Mesenchymal stem cell (in vitro differentiated cells and primary cell): ENCODE results near the gene HPCAL1.

Experiments used
- DNase-seq: peaks from one replicate; pipeline ENCODE4 v3.0.0-alpha.2; 2013
- H2AFZ ChIP-seq: one replicate; pipeline ENCODE4 v1.6.1; 2013; ENCODE audit warnings: low read depth, mild to moderate bottlenecking, control low read depth, inconsistent platforms, low read length, moderate library complexity
- H2AK5ac ChIP-seq: 2 replicates; pipeline ENCODE4 v1.6.1; 2013; ENCODE audit warnings: low read length, moderate library complexity, mild to moderate bottlenecking, inconsistent platforms; ENCODE audit not compliant: severe bottlenecking
- H2BK120ac ChIP-seq: one replicate; pipeline ENCODE4 v1.6.1; 2013; ENCODE audit warnings: low read depth, mild to moderate bottlenecking, inconsistent platforms, low read length, moderate library complexity
- H2BK12ac ChIP-seq, 2 experiments: one replicate each; pipeline ENCODE4 v1.6.1; 2013; ENCODE audit warnings: inconsistent platforms in 2 of 2, low read length in 2 of 2, mild to moderate bottlenecking in 2 of 2, moderate library complexity in 2 of 2, control low read depth in 1 of 2
- H2BK15ac ChIP-seq: one replicate; pipeline ENCODE4 v1.6.1; 2013; ENCODE audit warnings: mild to moderate bottlenecking, low read depth, inconsistent platforms; ENCODE audit not compliant: poor library complexity, severe bottlenecking
- H2BK5ac ChIP-seq: 2 replicates; pipeline ENCODE4 v1.6.1; 2013; ENCODE audit warnings: low read depth, mild to moderate bottlenecking, low read length, control low read depth, inconsistent platforms; ENCODE audit not compliant: poor library complexity, severe bottlenecking
- H3K14ac ChIP-seq, 2 experiments: one replicate each; pipeline ENCODE4 v1.6.1; 2013; ENCODE audit warnings: inconsistent platforms in 2 of 2, low read length in 2 of 2, control low read depth in 1 of 2, mild to moderate bottlenecking in 1 of 2, moderate library complexity in 1 of 2
- H3K18ac ChIP-seq, 2 experiments: one replicate each; pipeline ENCODE4 v1.6.1; 2013; ENCODE audit warnings: inconsistent platforms in 2 of 2, low read length in 2 of 2, control low read depth in 1 of 2, low read depth in 1 of 2, mild to moderate bottlenecking in 1 of 2
- H3K23ac ChIP-seq, 2 experiments: one replicate each; pipeline ENCODE4 v1.6.1; 2013; ENCODE audit warnings: inconsistent platforms in 2 of 2, low read length in 2 of 2, mild to moderate bottlenecking in 2 of 2, moderate library complexity in 2 of 2, control low read depth in 1 of 2
- H3K27ac ChIP-seq: 2 replicates; pipeline ENCODE4 v1.5.1; 2013; ENCODE audit warnings: mild to moderate bottlenecking, moderate library complexity, low read length, control low read depth, inconsistent platforms; ENCODE audit not compliant: poor library complexity, severe bottlenecking
- H3K27me3 ChIP-seq, 2 experiments: 2 replicates each; pipeline versions ENCODE4 v1.6.1 to v1.7.0; 2013; ENCODE audit warnings: low read length in 2 of 2, mild to moderate bottlenecking in 2 of 2, moderate library complexity in 2 of 2, control low read depth in 1 of 2, inconsistent platforms in 1 of 2; ENCODE audit not compliant: control insufficient read depth in 1 of 2, insufficient read depth in 1 of 2
- H3K36me3 ChIP-seq, 2 experiments: 2 replicates each; pipeline versions ENCODE4 v1.6.1 to v1.7.0; 2013; ENCODE audit warnings: low read length in 2 of 2, control low read depth in 1 of 2, inconsistent platforms in 1 of 2, low read depth in 1 of 2, mild to moderate bottlenecking in 1 of 2; ENCODE audit not compliant: insufficient read depth in 2 of 2, control insufficient read depth in 1 of 2
- H3K4ac ChIP-seq, 2 experiments: one replicate each; pipeline ENCODE4 v1.6.1; 2013; ENCODE audit warnings: inconsistent platforms in 2 of 2, low read length in 2 of 2, mild to moderate bottlenecking in 2 of 2, moderate library complexity in 2 of 2, control low read depth in 1 of 2, low read depth in 1 of 2
- H3K4me1 ChIP-seq: 2 replicates; pipeline ENCODE4 v1.6.1; 2013; ENCODE audit warnings: low read depth, low read length, control low read depth; ENCODE audit not compliant: control insufficient read depth, insufficient read depth
- H3K4me2 ChIP-seq: 2 replicates; pipeline ENCODE4 v1.6.1; 2013; ENCODE audit warnings: low read length, mild to moderate bottlenecking, inconsistent platforms; ENCODE audit not compliant: poor library complexity, severe bottlenecking
- H3K4me3 ChIP-seq, 2 experiments: 2 replicates each; pipeline versions ENCODE4 v1.5.1 to v1.7.0; 2013; ENCODE audit warnings: low read length in 2 of 2, mild to moderate bottlenecking in 2 of 2, control low read depth in 1 of 2, low read depth in 1 of 2; ENCODE audit not compliant: insufficient read depth in 1 of 2
- H3K79me1 ChIP-seq: replicated peaks from 2 replicates; pipeline ENCODE4 v1.6.1; 2013; ENCODE audit warnings: mild to moderate bottlenecking, control low read depth, low read length, inconsistent platforms; ENCODE audit not compliant: poor library complexity, severe bottlenecking
- H3K9ac ChIP-seq: 2 replicates; pipeline ENCODE4 v1.7.0; 2013; ENCODE audit warnings: mild to moderate bottlenecking, low read length, moderate library complexity
- H3K9me3 ChIP-seq: 2 replicates; pipeline ENCODE4 v1.7.0; 2013; ENCODE audit warnings: mild to moderate bottlenecking, low read length; ENCODE audit not compliant: control insufficient read depth
- H4K8ac ChIP-seq: one replicate; pipeline ENCODE4 v1.6.1; 2013; ENCODE audit warnings: inconsistent platforms, mild to moderate bottlenecking, low read length, moderate library complexity
- H4K91ac ChIP-seq: one replicate; pipeline ENCODE4 v1.6.1; 2013; ENCODE audit warnings: mild to moderate bottlenecking, low read length, inconsistent platforms
- WGBS: methylation state at CpG from one replicate; pipeline ENCODE4 v1.1.7; 2013; ENCODE audit warnings: mixed read lengths; 5-methylcytosine and 5-hydroxymethylcytosine counted together

HPCAL1 gene

DNA sequence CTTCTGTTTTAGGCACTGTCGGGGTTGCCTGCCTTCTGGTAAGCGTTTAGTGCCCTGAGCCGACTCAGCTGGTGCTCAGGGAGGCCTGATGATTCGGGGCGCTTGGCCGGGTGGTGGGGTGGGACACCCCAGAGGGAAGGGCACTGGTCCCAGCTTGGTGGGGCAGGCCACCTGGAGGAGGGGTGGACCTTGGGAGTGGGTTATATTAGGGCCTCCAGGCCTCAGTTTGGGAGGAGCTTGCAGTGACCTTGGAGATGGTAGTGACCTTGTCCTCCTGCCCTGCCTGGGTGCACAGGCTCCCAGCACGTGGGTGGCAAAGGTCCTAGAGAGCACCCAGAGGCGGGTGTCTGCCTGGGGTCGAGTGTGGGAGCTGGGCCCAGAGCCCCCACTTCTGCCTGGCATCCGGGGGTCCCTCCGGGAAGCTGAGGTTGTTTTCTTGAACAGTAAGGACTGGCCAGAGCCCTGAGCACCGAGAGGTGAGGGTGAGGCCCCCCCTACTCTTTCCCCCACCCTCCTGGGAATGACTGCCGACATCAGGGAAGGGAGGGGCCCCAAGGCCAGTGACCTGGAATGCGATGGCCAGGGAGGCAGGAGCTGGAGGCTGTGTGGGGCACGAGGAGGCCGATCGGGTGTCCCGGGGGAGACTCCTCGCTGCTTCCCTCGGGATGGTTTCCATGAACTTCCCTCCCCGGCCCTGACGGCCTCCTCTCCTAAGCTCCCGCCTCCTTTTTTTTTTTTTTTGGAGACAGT is 61.3 kb downstream of the HPCAL1 start:
- Histone ChIP-seq H3K4me3 (no peak overlapping the region), H2AFZ (no peak overlapping the region), H3K36me3 (peaks cover 0 to 7% of the 10 kb centered on the region in 2 experiments), H3K4me2 (no peak overlapping the region), H3K4me1 (peaks cover 8% of the 10 kb centered on the region), H4K8ac (peak overlapping the region; percentile 42), H3K9ac (no peak overlapping the region), H2BK15ac (no peak overlapping the region), H2BK120ac (no peak overlapping the region), H3K9me3 (no peaks in the 10 kb centered on the region), H3K18ac (no peak overlapping the region), H2BK12ac (no peak overlapping the region), H3K27ac (no peak overlapping the region), H2AK5ac (no peak overlapping the region), H2BK5ac (no peak overlapping the region), H3K14ac (no peak overlapping the region), H4K91ac (no peak overlapping the region), H3K79me1 (peaks cover 37% of the 10 kb centered on the region), H3K27me3 (no peaks in the 10 kb centered on the region), H3K23ac (no peak overlapping the region), H3K4ac (no peak overlapping the region)
- DNase-seq, result no peak
- 88% methylated on average over 21 of the region's 23 CpGs for WGBS

- Histone ChIP-seq H3K27me3 (no peaks in the 10 kb centered on the region), H3K79me1 (peaks cover 42% of the 10 kb centered on the region), H2AFZ (no peak overlapping the region), H3K9me3 (no peaks in the 10 kb centered on the region), H3K27ac (no peak overlapping the region), H3K9ac (no peak overlapping the region), H2BK15ac (no peak overlapping the region), H3K18ac (no peak overlapping the region), H2BK5ac (no peak overlapping the region), H3K36me3 (no peaks in the 10 kb centered on the region), H3K4ac (no peak overlapping the region), H4K8ac (no peak overlapping the region), H2AK5ac (no peak overlapping the region), H3K4me3 (no peak overlapping the region), H3K14ac (peak overlapping the region in 1 of 2 experiments; percentile 44), H3K4me1 (peaks cover 8% of the 10 kb centered on the region), H3K23ac (no peak overlapping the region), H2BK120ac (no peak overlapping the region), H3K4me2 (no peak overlapping the region), H4K91ac (no peak overlapping the region), H2BK12ac (no peak overlapping the region)
- DNase-seq, result no peak
- WGBS, result 94% methylated on average over 10 of the region's 12 CpGs
Observed at GRCh38 chr2:10365412-10365811, 62.7 kb downstream of the HPCAL1 start.

DNA sequence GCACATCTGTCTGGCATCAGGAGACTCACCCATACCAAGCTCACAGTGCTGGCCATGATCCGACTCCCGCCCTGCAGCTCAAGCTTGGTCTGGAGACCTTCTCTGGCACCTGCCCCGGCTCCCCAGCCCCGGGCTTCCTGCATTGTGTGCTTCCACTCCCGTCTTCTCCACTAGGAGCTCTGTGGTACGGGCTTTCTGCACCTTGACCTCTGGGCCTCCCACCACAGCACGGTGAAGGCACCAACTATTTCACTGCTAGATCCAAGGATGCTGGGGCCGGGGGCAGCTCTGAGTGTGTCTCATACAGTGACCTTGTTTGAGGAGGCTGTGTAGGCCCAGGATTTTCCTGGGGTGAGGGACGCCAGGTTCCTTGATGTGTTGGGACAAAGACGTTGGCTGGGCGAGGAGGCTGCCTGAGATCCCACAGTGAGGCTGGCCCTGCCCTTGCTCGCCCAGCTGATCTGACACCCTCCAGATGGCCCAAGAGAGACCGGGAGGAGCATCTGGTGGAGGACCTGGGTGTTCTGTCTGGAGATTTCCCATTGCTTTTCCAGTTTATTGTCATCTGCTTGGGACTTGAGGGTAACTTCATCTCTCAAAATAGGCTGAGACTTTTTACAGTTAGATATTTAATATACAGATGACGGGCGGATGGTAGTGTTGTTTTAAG is 64.0 kb downstream of the HPCAL1 start:
- Histone ChIP-seq H3K27me3 (no peaks in the 10 kb centered on the region), H3K4me2 (no peak overlapping the region), H3K9ac (no peak overlapping the region), H3K27ac (no peak overlapping the region), H3K79me1 (peaks cover 49% of the 10 kb centered on the region), H3K18ac (no peak overlapping the region), H3K36me3 (no peaks in the 10 kb centered on the region), H3K4ac (no peak overlapping the region), H3K14ac (no peak overlapping the region), H2BK15ac (no peak overlapping the region), H2BK12ac (no peak overlapping the region), H2AFZ (no peak overlapping the region), H3K4me1 (peaks cover 5% of the 10 kb centered on the region), H2BK5ac (no peak overlapping the region), H3K4me3 (no peak overlapping the region), H2AK5ac (no peak overlapping the region), H4K91ac (no peak overlapping the region), H3K23ac (no peak overlapping the region), H2BK120ac (no peak overlapping the region), H3K9me3 (no peaks in the 10 kb centered on the region), H4K8ac (no peak overlapping the region)
- DNase-seq, result no peak
- 93% methylated on average over 13 of the region's 15 CpGs for WGBS
